GM19328 (cell line): ENCODE results near the gene HSD17B10.
"Not testable (repeated sequence)": the region's sequence is repeated elsewhere in the genome, so short reads cannot be mapped to it uniquely, and the experiment has no call there.

Source experiments
- ATAC-seq: cut with Tn5 transposase; IDR thresholded peaks from one replicate; pipeline ENCODE4 v1.9.1; 2021; ENCODE audit warnings: mild to moderate bottlenecking, moderate library complexity; ENCODE audit not compliant: unreplicated experiment

Gene HSD17B10

DNA sequence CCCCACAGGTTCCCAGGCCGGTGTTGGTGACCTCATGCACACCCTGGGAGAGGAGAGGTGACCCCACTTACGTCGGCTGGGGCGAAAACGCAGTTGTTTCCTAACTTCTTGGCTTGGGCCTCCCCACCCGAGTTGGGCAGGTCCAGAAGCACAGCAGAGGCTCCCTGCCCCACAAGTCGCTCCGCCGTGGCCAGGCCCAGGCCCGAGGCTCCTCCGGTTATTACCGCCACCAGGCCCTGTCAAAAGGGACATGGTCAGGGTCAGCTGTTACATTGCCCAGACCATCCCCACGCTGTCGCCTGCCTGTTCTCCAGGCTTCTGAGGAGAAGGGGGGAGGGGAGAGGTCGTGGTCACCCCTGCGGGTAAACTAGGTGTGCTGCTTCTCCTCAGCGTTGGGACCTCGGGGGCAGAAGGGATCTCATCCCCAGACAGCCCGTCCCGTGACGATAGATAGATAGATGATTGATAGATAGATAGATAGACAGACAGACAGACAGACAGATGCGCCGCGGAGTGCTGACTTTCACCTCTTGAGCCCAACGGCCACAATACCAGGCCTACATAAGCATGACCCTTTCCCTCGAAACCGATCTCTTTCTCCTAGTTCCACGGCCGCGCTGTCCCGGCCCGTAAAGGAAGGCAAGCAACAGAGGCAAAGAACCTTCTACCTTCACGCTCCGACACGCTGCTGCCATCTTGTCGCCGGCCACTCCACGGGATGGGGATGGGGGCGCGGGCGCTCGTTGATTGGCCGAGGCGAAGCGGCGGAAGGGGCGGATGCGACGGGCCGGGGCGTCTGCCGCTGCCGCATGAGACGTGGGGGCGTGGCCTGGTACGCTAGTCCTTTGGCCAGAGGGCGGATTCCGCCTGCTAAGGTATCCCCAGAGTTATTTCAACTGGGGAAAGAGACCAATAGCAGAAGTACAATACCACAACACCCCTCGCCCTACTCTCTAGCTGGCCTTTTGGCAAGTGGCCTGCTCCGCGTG lies at the start of gene HSD17B10:
Gene HSD17B10, minus strand, starts transcription at position 720 of the 989 bp plus-strand sequence. Its CDS starts 25 bp downstream, at position 695.
- peak; percentile 83 for ATAC-seq

DNA sequence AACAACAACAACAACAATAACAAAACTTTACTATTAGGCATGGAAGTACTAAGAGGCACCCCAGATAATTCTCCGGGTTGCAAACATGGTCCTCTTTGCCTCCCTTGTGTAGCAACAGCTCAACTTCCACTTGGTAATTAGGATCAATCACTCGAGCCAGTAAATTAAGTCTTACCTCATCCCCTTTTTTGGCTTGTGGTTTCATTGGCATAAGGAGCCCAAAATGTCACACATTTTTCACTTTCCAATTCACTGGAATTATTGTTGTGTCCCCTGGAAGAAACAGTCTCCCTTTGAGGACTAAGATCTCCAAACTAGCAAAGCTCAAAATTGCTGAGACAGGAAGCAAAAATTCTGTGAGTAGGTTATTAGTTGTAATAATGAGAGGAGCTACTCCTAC lies 49.2 kb upstream of the HSD17B10 start:
- no peak for ATAC-seq

GRCh38 chrX:53481816-53482465 lies 47.8 kb upstream of the HSD17B10 start:
- no peak for ATAC-seq

DNA sequence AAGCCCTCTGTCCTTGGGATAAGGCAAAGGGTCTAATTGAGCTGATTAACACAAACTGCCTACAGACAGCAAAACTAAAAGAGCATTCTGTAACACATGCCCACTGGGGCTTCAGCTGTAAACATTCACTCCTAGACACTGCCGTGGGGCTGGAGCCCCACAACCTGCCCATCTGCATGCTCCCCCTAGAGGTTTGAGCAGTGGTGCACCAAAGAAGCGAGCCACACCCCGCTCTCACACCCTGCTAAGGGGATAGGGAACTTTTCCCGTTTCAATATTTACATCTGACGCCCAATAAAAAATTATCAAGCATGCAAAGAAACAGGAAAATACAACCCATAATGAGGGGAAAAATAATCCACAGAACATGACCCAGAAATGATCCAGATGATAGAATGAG lies 46.9 kb upstream of the HSD17B10 start:
- ATAC-seq: no peak

DNA sequence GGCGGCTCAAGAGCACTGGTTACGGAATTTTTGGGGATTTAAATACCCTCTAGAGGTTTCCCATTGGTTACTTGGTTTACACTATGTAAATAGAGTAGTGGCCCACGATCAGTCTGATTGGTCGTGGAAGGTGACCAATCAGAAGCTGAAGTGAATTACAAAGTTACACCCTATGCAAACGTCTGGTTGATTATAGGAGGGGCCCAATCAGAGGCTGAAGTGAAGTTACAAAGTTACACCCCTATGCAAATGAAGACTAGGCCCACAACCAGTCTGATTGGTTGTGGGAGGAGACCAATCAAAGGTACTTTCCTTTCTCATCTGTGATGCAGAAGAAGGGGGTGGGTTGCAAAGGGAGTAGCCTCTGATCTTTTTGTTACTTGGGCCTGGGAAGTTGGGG lies 45.1 kb upstream of the HSD17B10 start:
- ATAC-seq: no peak

DNA sequence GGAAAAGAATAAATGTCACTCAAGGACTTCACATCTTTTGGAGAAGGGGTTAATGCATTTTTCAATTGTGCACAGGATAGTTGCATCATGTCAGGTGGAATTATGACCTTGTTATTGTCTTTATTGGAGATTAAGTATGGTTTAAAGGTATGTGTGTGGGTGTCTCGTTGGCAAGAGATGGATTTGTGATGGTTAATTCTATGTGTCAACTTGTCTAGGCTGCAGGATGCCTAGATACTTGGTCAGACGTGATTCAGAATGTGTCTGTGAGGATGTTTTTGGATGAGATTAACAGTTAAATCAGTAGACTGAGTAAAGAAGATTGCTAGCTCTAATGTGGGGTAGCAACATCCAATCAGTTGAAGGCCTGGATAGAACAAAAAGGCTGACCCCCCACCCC lies 42.2 kb upstream of the HSD17B10 start:
- ATAC-seq: no peak

GRCh38 chrX:53474707-53475106 lies 40.5 kb upstream of the HSD17B10 start:
- ATAC-seq: no peak

DNA sequence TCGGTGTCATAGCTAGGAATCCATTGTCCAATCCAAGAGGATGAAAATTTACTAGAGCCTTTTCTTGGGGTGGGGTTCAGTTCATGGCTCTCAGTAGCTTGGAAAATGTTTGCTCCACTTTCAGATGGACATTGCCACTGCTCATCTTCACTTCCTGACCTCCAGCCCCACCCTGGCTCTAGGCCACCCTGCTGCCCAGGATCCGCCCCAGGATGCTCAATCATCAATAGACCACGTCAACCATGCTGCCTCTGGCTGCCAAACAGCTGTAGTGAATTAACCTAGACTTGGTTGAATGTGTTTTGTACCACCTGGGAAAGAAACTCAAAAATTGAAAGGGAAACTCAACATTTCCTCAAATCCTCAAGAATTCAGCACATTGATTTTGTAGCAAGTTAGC lies 37.2 kb upstream of the HSD17B10 start:
- ATAC-seq: no peak

- ATAC-seq: not testable (repeated sequence)
Observed at GRCh38 chrX:53468659-53469058, 34.5 kb upstream of the HSD17B10 start.

- ATAC-seq: no peak
Observed at GRCh38 chrX:53458082-53458481, 23.9 kb upstream of the HSD17B10 start.

DNA sequence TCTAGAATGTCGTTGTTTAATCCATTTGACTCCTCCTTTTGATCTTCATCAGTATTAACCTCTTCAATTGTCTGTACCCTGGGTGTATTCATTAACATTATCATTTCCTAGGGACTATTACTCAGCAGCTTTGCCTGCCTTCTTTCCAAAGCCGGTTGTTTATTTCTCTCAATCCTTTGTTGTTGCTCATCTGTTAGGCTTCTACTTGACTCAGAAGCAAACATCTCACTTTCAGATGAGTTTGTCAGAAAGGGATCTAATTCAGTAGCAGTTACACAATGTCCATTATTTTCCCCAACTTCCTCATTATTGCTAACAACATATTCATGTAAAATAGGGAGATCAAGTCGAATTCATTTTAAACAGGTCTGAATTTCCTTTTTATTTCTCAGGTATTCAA lies 22.1 kb upstream of the HSD17B10 start:
- no peak for ATAC-seq

GRCh38 chrX:53452812-53453211 lies 18.6 kb upstream of the HSD17B10 start:
- ATAC-seq: no peak

- ATAC-seq: no peak
Observed at GRCh38 chrX:53449632-53450031, 15.5 kb upstream of the HSD17B10 start.

DNA sequence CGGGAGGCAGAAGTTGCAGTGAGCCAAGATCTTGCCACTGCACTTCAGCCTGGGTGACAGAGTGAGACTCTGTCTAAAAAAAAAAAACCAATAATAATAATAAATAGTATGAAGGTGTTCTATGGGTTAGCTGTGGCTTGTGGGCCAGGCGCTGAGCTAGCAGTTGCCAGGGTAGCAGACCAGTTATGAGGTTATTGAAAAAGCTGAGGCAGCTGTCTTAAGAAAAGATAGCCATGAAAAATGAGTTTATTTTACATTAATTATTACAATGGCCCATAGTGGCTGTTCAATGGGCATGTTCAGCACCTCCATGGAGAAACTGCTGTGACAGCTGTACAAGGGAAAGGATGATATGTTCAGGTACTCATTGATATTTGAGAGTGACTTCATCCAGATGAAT lies 13.3 kb upstream of the HSD17B10 start:
- ATAC-seq: no peak

- peak; percentile 57 for ATAC-seq
Observed at GRCh38 chrX:53445977-53446376, 11.8 kb upstream of the HSD17B10 start.

- ATAC-seq: no peak
Observed at GRCh38 chrX:53442322-53442631, 8.1 kb upstream of the HSD17B10 start.

- ATAC-seq: no peak
Observed at GRCh38 chrX:53441531-53442321, 7.6 kb upstream of the HSD17B10 start.

DNA sequence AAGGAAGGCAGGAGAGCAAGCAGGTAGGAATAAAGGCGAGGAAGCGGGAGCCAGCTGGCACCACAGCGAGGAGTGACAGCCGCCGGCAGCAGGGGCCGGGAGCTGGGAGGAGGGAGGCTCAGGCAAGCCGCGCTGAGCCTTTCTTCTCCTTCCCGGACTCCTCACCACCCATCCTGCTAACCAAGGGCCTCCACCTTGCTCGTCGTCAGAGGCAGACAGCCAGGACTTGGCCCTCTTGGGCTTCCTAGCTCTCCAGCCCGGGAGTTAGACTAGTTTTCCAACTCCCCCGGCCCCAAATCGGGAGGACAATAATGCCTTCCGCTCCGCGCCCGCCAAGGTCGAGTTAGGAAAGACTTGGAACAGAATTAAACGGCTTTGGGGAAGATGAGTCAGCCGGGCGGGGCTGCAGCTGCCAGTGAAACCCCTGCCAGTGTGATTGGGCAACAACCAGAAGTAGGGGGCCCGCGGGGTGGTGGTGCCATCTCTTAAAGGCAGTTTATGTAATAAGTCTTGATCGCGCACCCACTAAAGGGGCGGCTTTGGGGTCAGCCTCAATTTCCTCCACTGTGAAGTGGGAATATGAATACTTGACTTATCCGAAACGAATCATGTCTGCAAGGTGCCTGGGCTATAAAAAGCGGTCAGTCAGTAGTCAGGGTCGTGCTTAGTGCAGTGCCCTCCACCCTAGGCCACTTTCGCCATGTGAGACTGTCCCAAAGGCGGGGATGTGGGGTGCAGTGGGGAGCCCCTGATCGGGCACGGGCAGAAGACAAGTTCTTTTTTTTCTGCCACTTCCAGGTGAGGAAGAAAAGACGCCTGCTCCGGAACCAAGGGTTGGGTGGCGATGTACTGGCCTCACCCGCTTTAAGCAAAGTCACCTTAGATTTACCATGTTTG lies 6.7 kb upstream of the HSD17B10 start:
- no peak for ATAC-seq

- no peak for ATAC-seq
Observed at GRCh38 chrX:53440101-53440500, 5.9 kb upstream of the HSD17B10 start.

GRCh38 chrX:53438832-53439230 lies 4.7 kb upstream of the HSD17B10 start:
- ATAC-seq: no peak
